Measurements from ENCODE around the gene ELK3. TPM values are rescaled to one million over a fixed set of nuclear protein-coding genes. Genes with fewer than 3 reads are reported as not detected.

The ELK3 gene
- total and polyA plus RNA-seq, 9 of the 15 experiments (the other 6 are each of a cell fraction or from before 2014, with no cell fraction given): 1.5 to 5.5 (median 2.9) TPM

- no peak for TF ChIP-seq STAT6 (CRISPR knock-in tag; IDR thresholded peaks at IDR 0.05)
- no peak for TF ChIP-seq ZKSCAN8 (CRISPR knock-in tag; IDR thresholded peaks at IDR 0.05)
- no peak for TF ChIP-seq ZBTB8A (IDR thresholded peaks at IDR 0.05; ENCODE audit: partially characterized antibody)
- no peak for TF ChIP-seq SMAD4 (CRISPR knock-in tag; conservative IDR thresholded peaks at IDR 0.05)
- no peak for TF ChIP-seq POLR2AphosphoS5 (IDR thresholded peaks at IDR 0.05; ENCODE audit: control insufficient read depth, insufficient read depth, low read depth, low read length)
- TF ChIP-seq CEBPG (CRISPR knock-in tag; IDR thresholded peaks at IDR 0.05): no peak
- TF ChIP-seq CEBPG (tag; conservative IDR thresholded peaks at IDR 0.05 in 1 of 2, IDR thresholded peaks at IDR 0.05 in 1 of 2): peak in 1 of 2 experiments; percentile 89; a peak in 2 of 4 replicates
- no peak for TF ChIP-seq TBL1XR1 (IDR thresholded peaks at IDR 0.05; ENCODE audit: low read length in 2 of 2)
- TF ChIP-seq BRF2 (IDR thresholded peaks at IDR 0.05; ENCODE audit: borderline replicate concordance, insufficient read depth, insufficient read length): no peak
- no peak for TF ChIP-seq NCOR1 (IDR thresholded peaks at IDR 0.05)
- peak; percentile 62 for TF ChIP-seq MEIS2 (IDR thresholded peaks at IDR 0.05; ENCODE audit: partially characterized antibody)
- TF ChIP-seq SMARCB1 (IDR thresholded peaks at IDR 0.05; ENCODE audit: insufficient read length, low read depth): no peak
- TF ChIP-seq ZNF121 (CRISPR knock-in tag; conservative IDR thresholded peaks at IDR 0.05): no peak
- no peak for TF ChIP-seq RERE (CRISPR knock-in tag; IDR thresholded peaks at IDR 0.05; ENCODE audit: borderline replicate concordance)
- no peak for TF ChIP-seq HEY1 (CRISPR knock-in tag; IDR thresholded peaks at IDR 0.05; ENCODE audit: borderline replicate concordance)
- TF ChIP-seq CXXC5 (CRISPR knock-in tag; IDR thresholded peaks at IDR 0.05): no peak
- TF ChIP-seq ZNF133 (CRISPR knock-in tag; IDR thresholded peaks at IDR 0.05): no peak
- TF ChIP-seq ZNF668 (CRISPR knock-in tag; IDR thresholded peaks at IDR 0.05): no peak
Measured at GRCh38 chr12:96271469-96272199, 77.5 kb downstream of the ELK3 start (continued).
